Suprapubic skin (tissue), 4 donors: Measurements from ENCODE around the gene SCGB3A1. TPM values are rescaled to one million over a fixed set of nuclear protein-coding genes. Genes with fewer than 3 reads are reported as not detected.
A peak's percentile ranks its signal among the peaks of the same experiment; 100 is the strongest.

Experiments
- DNase-seq, 2 donors: peaks; one replicate each; pipeline ENCODE4 v3.0.0-alpha.2; 2019; ENCODE audit warnings: low spot score in 2 of 2
- H3K27ac ChIP-seq: fragments of 200-600 bp; sonication (generic); one replicate; pipeline ENCODE4 v1.5.1; 2019
- H3K27me3 ChIP-seq: fragments of 200-600 bp; sonication (generic); one replicate; pipeline ENCODE4 v1.5.1; 2019
- H3K36me3 ChIP-seq: fragments of 200-600 bp; sonication (generic); one replicate; pipeline ENCODE4 v1.5.1; 2019
- H3K4me1 ChIP-seq: fragments of 200-600 bp; sonication (generic); one replicate; pipeline ENCODE4 v1.5.1; 2019
- H3K4me3 ChIP-seq: fragments of 200-600 bp; sonication (generic); one replicate; pipeline ENCODE4 v1.5.1; 2019; ENCODE audit warnings: mild to moderate bottlenecking
- H3K9me3 ChIP-seq: fragments of 200-600 bp; sonication (generic); one replicate; pipeline ENCODE4 v1.5.1; 2019
- CTCF ChIP-seq, 2 donors: fragments of 200-600 bp in 1 of 2; fragments of 450-650 bp in 1 of 2; sonication (generic) in 1 of 2; IDR thresholded peaks; one replicate each; pipeline ENCODE4 v1.5.1; 2016 to 2019; ENCODE audit warnings: antibody characterized with exemption in 2 of 2, mild to moderate bottlenecking in 1 of 2, moderate library complexity in 1 of 2
- EP300 ChIP-seq: sonication (generic); formaldehyde crosslinking; IDR thresholded peaks from one replicate; pipeline ENCODE4 v1.6.1; 2017; ENCODE audit warnings: antibody characterized with exemption
- POLR2A ChIP-seq, 2 donors: fragments of 450-650 bp; IDR thresholded peaks; one replicate each; pipeline ENCODE4 v1.6.1; 2017; ENCODE audit warnings: antibody characterized with exemption in 2 of 2, mild to moderate bottlenecking in 2 of 2, moderate library complexity in 2 of 2
- POLR2AphosphoS5 ChIP-seq, 3 donors: sonication (generic); formaldehyde crosslinking; IDR thresholded peaks; one replicate each; pipeline ENCODE4 v1.6.1; 2017; ENCODE audit warnings: antibody characterized with exemption in 3 of 3
- WGBS: methylation state at CpG from one replicate; pipeline ENCODE4 v1.1.5; 2018; 5-methylcytosine and 5-hydroxymethylcytosine counted together
- total RNA-seq, 4 donors: library from RNA; depleted of rRNA; stranded (reverse); fragments of >200 nt; gene quantifications; one replicate each; pipeline ENCODE4 v1.1.0, GENCODE V29; 2016

The SCGB3A1 gene
- total RNA-seq, 4 donors from 2014 or later = 2.2 to 7.8 (median 4.1) TPM; not detected in 1

- TF ChIP-seq POLR2A (IDR thresholded peaks at IDR 0.05) = no peak
- no peak for TF ChIP-seq EP300
- TF ChIP-seq CTCF (IDR thresholded peaks at IDR 0.05) = no peak
- no peak for TF ChIP-seq POLR2AphosphoS5 (IDR thresholded peaks at IDR 0.05)
- Histone ChIP-seq H3K27me3 (peaks cover 3% of the 10 kb centered on the region), H3K36me3 (no peaks in the 10 kb centered on the region), H3K4me3 (no peak overlapping the region), H3K9me3 (no peaks in the 10 kb centered on the region), H3K4me1 (no peaks in the 10 kb centered on the region), H3K27ac (no peak overlapping the region)
- WGBS = 55% methylated on average over 13 of the region's 15 CpGs
- peak in 1 of 2 donors; percentile 61 for DNase-seq
Measured at GRCh38 chr5:180602481-180603075, 11.3 kb upstream of the SCGB3A1 start.

- H3K9me3 ChIP-seq = no peaks in the 10 kb centered on the region
- 81% methylated on average over 32 of the region's 36 CpGs for WGBS
- no peaks in the 10 kb centered on the region for H3K36me3 ChIP-seq
- H3K27ac ChIP-seq = no peak overlapping the region
- DNase-seq = peak; percentile 55 to 65
- no peak overlapping the region for H3K4me3 ChIP-seq
- TF ChIP-seq POLR2AphosphoS5 (IDR thresholded peaks at IDR 0.05) = no peak
- TF ChIP-seq POLR2A (IDR thresholded peaks at IDR 0.05) = no peak
- no peak for TF ChIP-seq EP300
- TF ChIP-seq CTCF (IDR thresholded peaks at IDR 0.05) = no peak
- H3K4me1 ChIP-seq = no peaks in the 10 kb centered on the region
- H3K27me3 ChIP-seq = peaks cover 5% of the 10 kb centered on the region
Measured at GRCh38 chr5:180601591-180602480, 10.5 kb upstream of the SCGB3A1 start.

- no peaks in the 10 kb centered on the region for H3K36me3 ChIP-seq
- H3K27me3 ChIP-seq = peaks cover 5% of the 10 kb centered on the region
- no peak overlapping the region for H3K27ac ChIP-seq
- no peaks in the 10 kb centered on the region for H3K9me3 ChIP-seq
- H3K4me3 ChIP-seq = no peak overlapping the region
- 90% methylated on average over 12 of the region's 12 CpGs for WGBS
- H3K4me1 ChIP-seq = no peaks in the 10 kb centered on the region
- TF ChIP-seq POLR2AphosphoS5 (IDR thresholded peaks at IDR 0.05) = no peak
- TF ChIP-seq CTCF (IDR thresholded peaks at IDR 0.05) = no peak
- TF ChIP-seq EP300 = no peak
- TF ChIP-seq POLR2A (IDR thresholded peaks at IDR 0.05) = no peak
- DNase-seq = peak; percentile 40 to 60
Measured at GRCh38 chr5:180600554-180601041, 9.3 kb upstream of the SCGB3A1 start.

- WGBS = 79% methylated on average over 16 of the region's 16 CpGs
Measured at GRCh38 chr5:180599981-180600553, 8.8 kb upstream of the SCGB3A1 start.

More at GRCh38 chr5:180599981-180600553, 8.8 kb upstream of the SCGB3A1 start:
- peak; percentile 37 to 48 for DNase-seq
- H3K9me3 ChIP-seq = no peaks in the 10 kb centered on the region
- H3K4me1 ChIP-seq = no peaks in the 10 kb centered on the region
- H3K4me3 ChIP-seq = no peak overlapping the region
- H3K27ac ChIP-seq = no peak overlapping the region
- peaks cover 5% of the 10 kb centered on the region for H3K27me3 ChIP-seq
- no peaks in the 10 kb centered on the region for H3K36me3 ChIP-seq
- TF ChIP-seq EP300 = no peak
- no peak for TF ChIP-seq CTCF (IDR thresholded peaks at IDR 0.05)
